Subcutaneous adipose tissue (tissue), 4 donors: ENCODE data around the gene ZBTB7C. TPM values are rescaled to one million over a fixed set of nuclear protein-coding genes. Genes with fewer than 3 reads are reported as not detected.

ENCODE experiments used
- total RNA-seq, 4 donors: library from RNA; depleted of rRNA; stranded (reverse); fragments of >200 nt; gene quantifications; one replicate each; pipeline ENCODE4 v1.1.0, GENCODE V29; 2016
- TF ChIP-seq, protein P1 (sequence below): fragments of 450-650 bp; IDR thresholded peaks from one replicate; pipeline ENCODE4 v1.5.1; 2016; ENCODE audit warnings: low read depth, mild to moderate bottlenecking, control low read depth, antibody characterized with exemption, moderate library complexity

ZBTB7C gene
- total RNA-seq, 4 donors from 2014 or later = 1.0 to 5.5 (median 4.4) TPM

DNA sequence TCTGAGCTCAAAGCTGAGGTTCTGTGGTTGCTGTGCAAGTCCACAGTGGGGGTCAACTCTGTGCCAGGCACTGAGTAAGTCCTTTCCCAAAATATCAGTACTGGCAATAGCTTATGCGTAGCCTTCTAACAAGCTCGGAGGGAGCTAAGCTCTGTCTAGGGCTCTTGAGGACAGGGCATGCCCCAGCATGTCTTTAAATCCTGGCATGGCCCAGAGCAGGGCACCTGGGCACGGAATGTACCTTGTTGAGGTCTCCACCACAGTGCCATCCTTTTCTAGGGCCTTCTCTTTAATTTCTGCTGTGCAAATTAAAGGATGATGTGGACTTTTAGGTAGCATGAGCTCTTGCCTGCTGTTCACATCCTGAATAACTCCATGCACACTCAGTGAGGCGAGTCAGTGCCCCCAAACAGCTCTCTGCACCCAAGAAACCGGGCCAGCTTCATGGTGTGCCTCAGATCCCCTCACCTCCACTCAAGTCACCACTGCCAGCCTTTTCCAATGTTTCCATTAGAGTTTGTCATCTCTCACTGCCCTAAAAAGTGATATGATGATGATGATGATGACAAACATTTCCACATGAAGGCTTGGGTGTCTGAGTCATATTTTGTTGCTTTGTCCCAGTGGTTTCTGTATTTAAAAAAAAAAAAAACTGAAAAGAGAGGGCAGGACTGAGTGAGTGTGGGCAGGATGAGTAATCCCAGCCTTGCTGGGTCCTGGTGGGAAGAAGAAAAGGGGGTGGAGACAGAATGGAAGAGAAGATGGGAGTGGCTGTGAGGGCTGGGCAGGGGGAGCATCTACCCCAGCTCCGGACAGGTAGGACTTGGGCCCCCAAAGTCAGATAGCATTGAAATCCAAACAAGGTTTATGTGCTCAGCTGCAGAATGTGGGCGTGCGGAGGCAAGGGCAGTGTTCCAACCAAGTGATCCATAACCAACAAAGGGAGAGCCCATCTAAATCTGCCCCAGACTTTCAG is 78.9 kb downstream of the ZBTB7C start:
- TF ChIP-seq, protein P1, sequence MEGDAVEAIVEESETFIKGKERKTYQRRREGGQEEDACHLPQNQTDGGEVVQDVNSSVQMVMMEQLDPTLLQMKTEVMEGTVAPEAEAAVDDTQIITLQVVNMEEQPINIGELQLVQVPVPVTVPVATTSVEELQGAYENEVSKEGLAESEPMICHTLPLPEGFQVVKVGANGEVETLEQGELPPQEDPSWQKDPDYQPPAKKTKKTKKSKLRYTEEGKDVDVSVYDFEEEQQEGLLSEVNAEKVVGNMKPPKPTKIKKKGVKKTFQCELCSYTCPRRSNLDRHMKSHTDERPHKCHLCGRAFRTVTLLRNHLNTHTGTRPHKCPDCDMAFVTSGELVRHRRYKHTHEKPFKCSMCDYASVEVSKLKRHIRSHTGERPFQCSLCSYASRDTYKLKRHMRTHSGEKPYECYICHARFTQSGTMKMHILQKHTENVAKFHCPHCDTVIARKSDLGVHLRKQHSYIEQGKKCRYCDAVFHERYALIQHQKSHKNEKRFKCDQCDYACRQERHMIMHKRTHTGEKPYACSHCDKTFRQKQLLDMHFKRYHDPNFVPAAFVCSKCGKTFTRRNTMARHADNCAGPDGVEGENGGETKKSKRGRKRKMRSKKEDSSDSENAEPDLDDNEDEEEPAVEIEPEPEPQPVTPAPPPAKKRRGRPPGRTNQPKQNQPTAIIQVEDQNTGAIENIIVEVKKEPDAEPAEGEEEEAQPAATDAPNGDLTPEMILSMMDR = no peak

DNA sequence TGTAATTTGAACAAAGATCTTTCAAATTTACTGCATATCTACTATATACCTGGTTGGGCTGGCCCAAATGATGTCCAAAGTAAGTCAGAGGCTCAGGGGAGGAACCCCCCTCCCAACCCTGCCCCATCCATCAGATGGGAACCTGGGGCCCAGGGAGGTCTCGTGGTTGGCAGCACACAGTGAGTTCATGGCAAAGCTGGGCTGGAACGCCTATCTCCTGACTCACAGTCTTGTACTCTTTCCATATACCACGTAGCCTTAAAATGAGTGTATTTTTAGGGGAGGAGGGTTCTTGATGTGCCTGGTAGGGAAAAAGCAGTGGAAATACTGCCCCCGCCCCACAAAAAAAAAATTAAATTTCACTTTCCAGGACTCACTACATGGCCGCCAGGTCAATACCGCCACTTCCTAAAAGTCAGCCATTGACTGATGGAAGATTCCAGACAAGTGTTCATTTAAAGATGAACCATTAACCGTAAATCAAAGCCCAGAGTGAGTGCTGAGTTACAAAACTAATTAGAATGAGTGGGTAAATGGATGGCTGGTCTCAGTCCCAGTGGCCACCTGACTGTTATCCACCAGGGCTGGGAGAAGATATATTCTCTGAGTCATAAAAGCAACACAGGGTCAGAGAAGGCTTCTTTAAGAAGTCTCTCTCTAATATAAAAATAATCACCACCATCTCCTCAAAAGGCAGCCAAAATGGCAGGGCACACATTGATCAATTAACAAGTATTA is 80.5 kb downstream of the ZBTB7C start:
- TF ChIP-seq, protein P1 = no peak

DNA sequence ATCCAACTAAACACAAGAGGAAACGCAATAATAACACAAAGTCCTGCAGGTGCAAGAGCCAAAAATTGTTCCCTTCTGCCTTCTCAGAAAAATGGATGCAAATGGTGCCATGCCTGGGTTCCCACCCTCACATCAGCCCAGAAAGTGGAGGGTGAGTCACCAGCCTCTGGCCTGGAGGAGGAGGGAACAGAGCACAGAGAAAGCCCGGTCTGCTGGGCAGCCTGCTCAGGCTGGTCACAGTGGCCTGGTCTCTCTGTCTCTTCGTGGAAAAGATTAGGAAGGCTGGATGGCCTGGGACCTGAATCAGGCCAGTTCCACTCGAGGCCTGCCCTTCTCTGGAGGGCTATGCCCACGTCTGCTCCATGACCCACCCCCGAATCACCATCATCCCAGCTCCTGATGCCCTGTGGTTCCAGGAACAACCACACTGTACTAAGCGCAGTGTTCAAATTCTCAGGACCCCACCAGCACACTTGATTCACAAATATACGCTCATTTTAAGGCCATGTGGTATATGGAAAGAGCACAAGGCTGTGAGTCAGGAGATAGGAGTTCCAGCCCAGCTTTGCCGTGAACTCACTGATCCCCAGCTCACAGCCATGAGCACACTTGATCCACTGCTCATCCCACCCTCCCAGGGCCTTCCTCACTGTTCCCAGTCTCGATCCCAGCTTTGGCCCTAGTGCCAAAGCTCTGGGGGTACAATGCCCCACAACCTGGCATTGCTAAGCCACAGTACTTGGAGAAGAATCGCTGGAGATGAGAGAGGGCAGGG is 82.1 kb downstream of the ZBTB7C start:
- TF ChIP-seq, protein P1 = no peak

DNA sequence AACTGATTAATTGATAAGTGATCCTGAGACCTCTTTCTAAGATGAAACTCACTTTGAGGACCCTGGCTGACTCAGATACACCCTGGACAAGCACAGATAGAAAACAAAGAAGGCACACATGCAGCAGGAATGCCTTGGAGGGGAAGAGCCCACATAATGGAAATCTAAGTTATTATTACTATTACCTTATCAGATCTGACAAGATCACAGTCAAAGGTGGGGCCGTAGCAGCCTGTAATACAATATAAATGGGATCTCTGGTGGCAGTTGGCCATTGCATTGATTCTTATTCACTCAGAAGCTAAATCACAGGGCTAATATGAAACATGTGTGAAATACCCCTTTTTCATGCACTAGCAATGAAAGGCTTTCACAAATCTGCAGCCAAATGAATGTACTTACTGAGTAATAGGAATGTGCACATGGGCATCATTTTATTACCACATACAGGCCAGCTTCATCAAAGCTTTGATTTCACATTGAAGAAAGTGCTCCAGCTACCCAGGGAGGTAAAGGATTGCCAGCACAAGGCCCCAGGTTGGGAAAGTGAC is 84.0 kb downstream of the ZBTB7C start:
- TF ChIP-seq, protein P1 = no peak

DNA sequence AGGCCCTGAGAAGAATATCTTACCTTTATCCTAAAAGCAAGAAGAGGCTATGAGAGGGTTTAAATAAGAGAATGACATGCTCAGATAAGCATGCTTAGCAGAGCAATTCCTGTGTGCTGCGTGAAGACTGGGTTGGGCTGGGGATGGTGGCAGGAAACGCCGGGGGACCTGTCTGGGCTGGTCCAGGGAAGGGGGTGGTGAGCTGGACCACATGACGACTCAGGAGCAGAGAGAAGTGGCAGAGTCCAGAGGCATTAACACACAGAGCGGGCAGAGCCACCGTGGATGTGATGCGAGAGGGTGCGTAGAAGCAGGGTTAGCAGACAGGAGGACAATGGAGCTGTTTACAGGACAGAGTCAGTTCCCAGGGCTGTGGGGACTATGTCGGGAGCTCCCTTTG is 84.5 kb downstream of the ZBTB7C start:
- TF ChIP-seq, protein P1 = no peak

DNA sequence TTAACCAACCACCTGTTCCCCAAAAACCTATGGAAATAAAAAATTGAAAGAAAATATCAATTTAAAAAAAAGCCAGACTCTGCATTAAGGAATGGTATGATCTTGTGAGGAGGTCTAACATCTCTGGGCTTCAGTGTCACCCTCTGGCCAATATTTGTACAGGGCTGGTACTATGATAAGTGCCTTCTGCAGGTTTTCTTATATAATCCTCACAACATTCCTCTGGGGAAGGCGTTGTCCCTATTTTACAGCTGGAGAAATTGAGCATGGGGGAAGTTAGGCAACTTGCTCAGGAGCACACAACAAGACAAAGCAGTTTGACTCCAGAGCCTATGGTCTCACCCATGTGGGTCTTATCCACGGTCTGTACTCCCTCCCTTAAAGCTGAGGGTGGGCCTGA is 86.0 kb downstream of the ZBTB7C start:
- TF ChIP-seq, protein P1 = no peak
